ENCODE data around the gene SCFD2.
A peak's percentile ranks its signal among the peaks of the same experiment; 100 is the strongest.

Gene SCFD2

GRCh38 chr4:52911684-52912294, 454.1 kb downstream of the SCFD2 start:
- peak; percentile 89 for DNase-seq

- DNase-seq: no peak
Measured at GRCh38 chr4:52910115-52910514, 455.7 kb downstream of the SCFD2 start.

GRCh38 chr4:52907510-52907909, 458.4 kb downstream of the SCFD2 start:
- DNase-seq: no peak

- no peak for DNase-seq
Measured at GRCh38 chr4:52904421-52904820, 461.4 kb downstream of the SCFD2 start.

- no peak for DNase-seq
Measured at GRCh38 chr4:52903273-52903672, 462.6 kb downstream of the SCFD2 start.

- DNase-seq: no peak
Measured at GRCh38 chr4:52894443-52894842, 471.4 kb downstream of the SCFD2 start.

GRCh38 chr4:52892880-52893279, 473.0 kb downstream of the SCFD2 start:
- no peak for DNase-seq

- DNase-seq: no peak
Measured at GRCh38 chr4:52891743-52892142, 474.1 kb downstream of the SCFD2 start.

- DNase-seq: no peak
Measured at GRCh38 chr4:52890521-52890791, 475.4 kb downstream of the SCFD2 start.

- no peak for DNase-seq
Measured at GRCh38 chr4:52889778-52890520, 475.9 kb downstream of the SCFD2 start.

- DNase-seq: peak; percentile 65
Measured at GRCh38 chr4:52889354-52889753, 476.5 kb downstream of the SCFD2 start.

GRCh38 chr4:52884994-52885393, 480.9 kb downstream of the SCFD2 start:
- DNase-seq: no peak

- no peak for DNase-seq
Measured at GRCh38 chr4:52883707-52884669, 481.9 kb downstream of the SCFD2 start.

- no peak for DNase-seq
Measured at GRCh38 chr4:52883183-52883621, 482.7 kb downstream of the SCFD2 start.

- no peak for DNase-seq
Measured at GRCh38 chr4:52880994-52881393, 484.9 kb downstream of the SCFD2 start.

GRCh38 chr4:52879471-52879870, 486.4 kb downstream of the SCFD2 start:
- no peak for DNase-seq

GRCh38 chr4:52877694-52878093, 488.2 kb downstream of the SCFD2 start:
- no peak for DNase-seq

- no peak for DNase-seq
Measured at GRCh38 chr4:52877036-52877435, 488.8 kb downstream of the SCFD2 start.

- DNase-seq: no peak
Measured at GRCh38 chr4:52876069-52876468, 489.8 kb downstream of the SCFD2 start.

GRCh38 chr4:52874948-52875347, 490.9 kb downstream of the SCFD2 start:
- DNase-seq: no peak

- no peak for DNase-seq
Measured at GRCh38 chr4:52873861-52874343, 492.0 kb downstream of the SCFD2 start.

- DNase-seq: peak; percentile 47
Measured at GRCh38 chr4:52873191-52873590, 492.7 kb downstream of the SCFD2 start.

GRCh38 chr4:52870225-52870624, 495.6 kb downstream of the SCFD2 start:
- DNase-seq: peak; percentile 15

GRCh38 chr4:52869656-52870055, 496.2 kb downstream of the SCFD2 start:
- DNase-seq: peak; percentile 25

All from NCI-H69 (cell line).